Measurements from ENCODE around the gene FOXP1.

DNA sequence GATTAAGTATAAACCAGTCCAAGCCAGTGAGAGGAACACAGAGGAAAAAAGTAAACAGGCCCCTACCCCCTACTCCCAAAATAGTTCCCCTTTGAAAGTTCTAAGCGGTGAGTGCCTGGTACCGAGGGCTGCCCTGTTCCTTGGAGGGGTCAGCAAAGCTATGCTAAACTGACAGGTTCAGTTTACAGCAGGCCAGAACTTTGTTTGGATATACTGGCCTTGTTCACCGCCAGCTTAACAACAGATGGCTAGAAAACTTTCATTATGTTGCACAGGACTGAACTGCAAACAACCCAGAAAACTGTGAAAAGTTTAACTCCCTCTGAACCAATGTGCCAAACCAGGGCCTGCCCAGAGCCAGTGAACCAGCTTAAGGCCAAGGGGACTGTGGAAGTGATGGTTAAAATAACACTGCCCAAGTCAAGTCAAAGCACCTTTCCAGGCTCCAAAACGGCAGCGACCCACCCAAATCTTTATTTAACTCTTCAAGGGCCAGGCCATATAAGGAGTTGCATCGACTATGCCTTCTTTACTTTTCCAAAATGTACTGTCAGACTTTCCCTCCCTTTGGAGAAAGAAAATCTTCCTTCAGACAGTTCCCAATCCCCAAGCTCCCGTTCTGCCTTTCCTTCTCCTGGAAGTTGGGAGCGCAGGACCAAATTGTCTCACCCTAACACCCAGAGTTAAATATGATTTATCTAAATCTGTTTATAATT is 448.0 kb downstream of the FOXP1 start:
- TF ChIP-seq RXRA (IDR thresholded peaks at IDR 0.05) (peak; percentile 63 to 77), JUND (IDR thresholded peaks at IDR 0.05) (no peak), TAF1 (conservative IDR thresholded peaks at IDR 0.05) (peak; percentile 18), SP1 (IDR thresholded peaks at IDR 0.05) (peak; percentile 43), GABPA (IDR thresholded peaks at IDR 0.05 in 1 of 2, conservative IDR thresholded peaks at IDR 0.05 in 1 of 2) (no peak), EGR1 (IDR thresholded peaks at IDR 0.05; ENCODE audit: low read depth in 2 of 2) (no peak), NR2F2 (IDR thresholded peaks at IDR 0.05) (no peak), RAD21 (IDR thresholded peaks at IDR 0.05) (peak in 1 of 2 donors; percentile 57)
- TF ChIP-seq, protein P1, sequence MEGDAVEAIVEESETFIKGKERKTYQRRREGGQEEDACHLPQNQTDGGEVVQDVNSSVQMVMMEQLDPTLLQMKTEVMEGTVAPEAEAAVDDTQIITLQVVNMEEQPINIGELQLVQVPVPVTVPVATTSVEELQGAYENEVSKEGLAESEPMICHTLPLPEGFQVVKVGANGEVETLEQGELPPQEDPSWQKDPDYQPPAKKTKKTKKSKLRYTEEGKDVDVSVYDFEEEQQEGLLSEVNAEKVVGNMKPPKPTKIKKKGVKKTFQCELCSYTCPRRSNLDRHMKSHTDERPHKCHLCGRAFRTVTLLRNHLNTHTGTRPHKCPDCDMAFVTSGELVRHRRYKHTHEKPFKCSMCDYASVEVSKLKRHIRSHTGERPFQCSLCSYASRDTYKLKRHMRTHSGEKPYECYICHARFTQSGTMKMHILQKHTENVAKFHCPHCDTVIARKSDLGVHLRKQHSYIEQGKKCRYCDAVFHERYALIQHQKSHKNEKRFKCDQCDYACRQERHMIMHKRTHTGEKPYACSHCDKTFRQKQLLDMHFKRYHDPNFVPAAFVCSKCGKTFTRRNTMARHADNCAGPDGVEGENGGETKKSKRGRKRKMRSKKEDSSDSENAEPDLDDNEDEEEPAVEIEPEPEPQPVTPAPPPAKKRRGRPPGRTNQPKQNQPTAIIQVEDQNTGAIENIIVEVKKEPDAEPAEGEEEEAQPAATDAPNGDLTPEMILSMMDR (IDR thresholded peaks at IDR 0.05; ENCODE audit: low read depth, low read length, missing input control) = no peak
- TF ChIP-seq, protein P2, sequence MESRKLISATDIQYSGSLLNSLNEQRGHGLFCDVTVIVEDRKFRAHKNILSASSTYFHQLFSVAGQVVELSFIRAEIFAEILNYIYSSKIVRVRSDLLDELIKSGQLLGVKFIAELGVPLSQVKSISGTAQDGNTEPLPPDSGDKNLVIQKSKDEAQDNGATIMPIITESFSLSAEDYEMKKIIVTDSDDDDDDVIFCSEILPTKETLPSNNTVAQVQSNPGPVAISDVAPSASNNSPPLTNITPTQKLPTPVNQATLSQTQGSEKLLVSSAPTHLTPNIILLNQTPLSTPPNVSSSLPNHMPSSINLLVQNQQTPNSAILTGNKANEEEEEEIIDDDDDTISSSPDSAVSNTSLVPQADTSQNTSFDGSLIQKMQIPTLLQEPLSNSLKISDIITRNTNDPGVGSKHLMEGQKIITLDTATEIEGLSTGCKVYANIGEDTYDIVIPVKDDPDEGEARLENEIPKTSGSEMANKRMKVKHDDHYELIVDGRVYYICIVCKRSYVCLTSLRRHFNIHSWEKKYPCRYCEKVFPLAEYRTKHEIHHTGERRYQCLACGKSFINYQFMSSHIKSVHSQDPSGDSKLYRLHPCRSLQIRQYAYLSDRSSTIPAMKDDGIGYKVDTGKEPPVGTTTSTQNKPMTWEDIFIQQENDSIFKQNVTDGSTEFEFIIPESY (IDR thresholded peaks at IDR 0.05) = no peak
- TF ChIP-seq, protein P3, sequence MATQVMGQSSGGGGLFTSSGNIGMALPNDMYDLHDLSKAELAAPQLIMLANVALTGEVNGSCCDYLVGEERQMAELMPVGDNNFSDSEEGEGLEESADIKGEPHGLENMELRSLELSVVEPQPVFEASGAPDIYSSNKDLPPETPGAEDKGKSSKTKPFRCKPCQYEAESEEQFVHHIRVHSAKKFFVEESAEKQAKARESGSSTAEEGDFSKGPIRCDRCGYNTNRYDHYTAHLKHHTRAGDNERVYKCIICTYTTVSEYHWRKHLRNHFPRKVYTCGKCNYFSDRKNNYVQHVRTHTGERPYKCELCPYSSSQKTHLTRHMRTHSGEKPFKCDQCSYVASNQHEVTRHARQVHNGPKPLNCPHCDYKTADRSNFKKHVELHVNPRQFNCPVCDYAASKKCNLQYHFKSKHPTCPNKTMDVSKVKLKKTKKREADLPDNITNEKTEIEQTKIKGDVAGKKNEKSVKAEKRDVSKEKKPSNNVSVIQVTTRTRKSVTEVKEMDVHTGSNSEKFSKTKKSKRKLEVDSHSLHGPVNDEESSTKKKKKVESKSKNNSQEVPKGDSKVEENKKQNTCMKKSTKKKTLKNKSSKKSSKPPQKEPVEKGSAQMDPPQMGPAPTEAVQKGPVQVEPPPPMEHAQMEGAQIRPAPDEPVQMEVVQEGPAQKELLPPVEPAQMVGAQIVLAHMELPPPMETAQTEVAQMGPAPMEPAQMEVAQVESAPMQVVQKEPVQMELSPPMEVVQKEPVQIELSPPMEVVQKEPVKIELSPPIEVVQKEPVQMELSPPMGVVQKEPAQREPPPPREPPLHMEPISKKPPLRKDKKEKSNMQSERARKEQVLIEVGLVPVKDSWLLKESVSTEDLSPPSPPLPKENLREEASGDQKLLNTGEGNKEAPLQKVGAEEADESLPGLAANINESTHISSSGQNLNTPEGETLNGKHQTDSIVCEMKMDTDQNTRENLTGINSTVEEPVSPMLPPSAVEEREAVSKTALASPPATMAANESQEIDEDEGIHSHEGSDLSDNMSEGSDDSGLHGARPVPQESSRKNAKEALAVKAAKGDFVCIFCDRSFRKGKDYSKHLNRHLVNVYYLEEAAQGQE (IDR thresholded peaks at IDR 0.05) = peak; percentile 38
- TF ChIP-seq, protein P4, sequence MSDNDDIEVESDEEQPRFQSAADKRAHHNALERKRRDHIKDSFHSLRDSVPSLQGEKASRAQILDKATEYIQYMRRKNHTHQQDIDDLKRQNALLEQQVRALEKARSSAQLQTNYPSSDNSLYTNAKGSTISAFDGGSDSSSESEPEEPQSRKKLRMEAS (IDR thresholded peaks at IDR 0.05) = peak; percentile 61
